Measurements from ENCODE around the gene DISC1. TPM values are rescaled to one million over a fixed set of nuclear protein-coding genes. Genes with fewer than 3 reads are reported as not detected.

The DISC1 gene
- total and polyA plus RNA-seq, 4 experiments from 2014 or later: 1.9 to 18.0 (median 10.0) TPM

- no peak for DNase-seq
- Histone ChIP-seq H3K4me3 (ENCODE audit: low read length in 2 of 2) (no peak overlapping the region), H3K4me1 (ENCODE audit: insufficient read depth, low read length) (no peaks in the 10 kb centered on the region), H3K27ac (ENCODE audit: low read depth, low read length) (no peak overlapping the region), H3K36me3 (ENCODE audit: insufficient read depth, low read length) (no peaks in the 10 kb centered on the region), H3K27me3 (ENCODE audit: insufficient read depth, low read length) (no peaks in the 10 kb centered on the region), H3K9me3 (ENCODE audit: control insufficient read depth in 1 of 2, low read length in 2 of 2) (no peaks in the 10 kb centered on the region)
- Mint-ChIP-seq H3K27ac (peak overlapping the region in 1 of 7 donors; percentile 44), H3K27me3 (no peaks in the 10 kb centered on the region), H3K36me3 (peaks cover 3 to 10% of the 10 kb centered on the region in 2 donors), H3K9me3 (no peaks in the 10 kb centered on the region), H3K4me3 (no peak overlapping the region), H3K4me1 (peaks cover 0 to 9% (median 6%) of the 10 kb centered on the region in 4 donors)
- intact Hi-C loops (cut with micrococcal nuclease): no loop called here
- CTCF ChIA-PET (ENCODE audit: partially characterized antibody): interaction anchor here (0.7 to 1.2 kb wide), 2 partner anchors 14 to 1087 kb away, joined by 3 read pairs; no protein-coding TSS in a partner anchor
- POLR2A ChIA-PET (ENCODE audit: partially characterized antibody): no interaction called here
Measured at GRCh38 chr1:231853588-231854207, 227.1 kb downstream of the DISC1 start.

GRCh38 chr1:231855361-231855760 is 228.8 kb downstream of the DISC1 start:
- Mint-ChIP-seq H3K36me3 (peaks cover 0 to 10% of the 10 kb centered on the region in 2 donors), H3K27me3 (no peaks in the 10 kb centered on the region), H3K9me3 (no peaks in the 10 kb centered on the region), H3K27ac (no peak overlapping the region), H3K4me3 (no peak overlapping the region), H3K4me1 (peaks cover 7 to 21% (median 10%) of the 10 kb centered on the region in 4 donors)
- intact Hi-C loops (cut with micrococcal nuclease): no loop called here
- Histone ChIP-seq H3K36me3 (ENCODE audit: insufficient read depth, low read length) (no peaks in the 10 kb centered on the region), H3K9me3 (ENCODE audit: control insufficient read depth in 1 of 2, low read length in 2 of 2) (no peaks in the 10 kb centered on the region), H3K27me3 (ENCODE audit: insufficient read depth, low read length) (no peaks in the 10 kb centered on the region), H3K4me3 (ENCODE audit: low read length in 2 of 2) (no peak overlapping the region), H3K27ac (ENCODE audit: low read depth, low read length) (no peak overlapping the region), H3K4me1 (ENCODE audit: insufficient read depth, low read length) (no peaks in the 10 kb centered on the region)
- ChIA-PET POLR2A (ENCODE audit: partially characterized antibody) (no interaction called here), CTCF (ENCODE audit: partially characterized antibody) (interaction anchor here (1.5 kb wide), 1 partner anchor 11 kb away, joined by 3 read pairs; no protein-coding TSS in a partner anchor)
- DNase-seq: no peak

GRCh38 chr1:231855926-231856325 is 229.3 kb downstream of the DISC1 start:
- Mint-ChIP-seq H3K4me3 (no peak overlapping the region), H3K9me3 (no peaks in the 10 kb centered on the region), H3K36me3 (peaks cover 0 to 10% of the 10 kb centered on the region in 2 donors), H3K4me1 (peaks cover 10 to 26% (median 13%) of the 10 kb centered on the region in 4 donors), H3K27ac (no peak overlapping the region), H3K27me3 (no peaks in the 10 kb centered on the region)
- intact Hi-C loops (cut with micrococcal nuclease): no loop called here
- CTCF ChIA-PET (ENCODE audit: partially characterized antibody): interaction anchor here (1.5 kb wide), 1 partner anchor 10 kb away, joined by 3 read pairs; no protein-coding TSS in a partner anchor
- Histone ChIP-seq H3K4me3 (ENCODE audit: low read length in 2 of 2) (no peak overlapping the region), H3K27me3 (ENCODE audit: insufficient read depth, low read length) (no peaks in the 10 kb centered on the region), H3K4me1 (ENCODE audit: insufficient read depth, low read length) (no peaks in the 10 kb centered on the region), H3K27ac (ENCODE audit: low read depth, low read length) (no peak overlapping the region), H3K9me3 (ENCODE audit: control insufficient read depth in 1 of 2, low read length in 2 of 2) (no peaks in the 10 kb centered on the region), H3K36me3 (ENCODE audit: insufficient read depth, low read length) (no peaks in the 10 kb centered on the region)
- POLR2A ChIA-PET (ENCODE audit: partially characterized antibody): no interaction called here
- no peak for DNase-seq

- CTCF ChIA-PET (ENCODE audit: partially characterized antibody): interaction anchor here (1.5 kb wide), 1 partner anchor 10 kb away, joined by 3 read pairs; no protein-coding TSS in a partner anchor
- Mint-ChIP-seq H3K4me1 (peaks cover 12 to 27% (median 15%) of the 10 kb centered on the region in 4 donors), H3K36me3 (peaks cover 0 to 10% of the 10 kb centered on the region in 2 donors), H3K9me3 (no peaks in the 10 kb centered on the region), H3K27me3 (no peaks in the 10 kb centered on the region), H3K4me3 (no peak overlapping the region), H3K27ac (no peak overlapping the region)
- DNase-seq: no peak
- no peaks in the 10 kb centered on the region for H3K27me3 ChIP-seq (ENCODE audit: insufficient read depth, low read length)
- no peak overlapping the region for H3K4me3 ChIP-seq (ENCODE audit: low read length in 2 of 2)
- intact Hi-C loops (cut with micrococcal nuclease): no loop called here
- H3K27ac ChIP-seq (ENCODE audit: low read depth, low read length): no peak overlapping the region
- no peaks in the 10 kb centered on the region for H3K9me3 ChIP-seq (ENCODE audit: control insufficient read depth in 1 of 2, low read length in 2 of 2)
- POLR2A ChIA-PET (ENCODE audit: partially characterized antibody): no interaction called here
- no peaks in the 10 kb centered on the region for H3K36me3 ChIP-seq (ENCODE audit: insufficient read depth, low read length)
- no peaks in the 10 kb centered on the region for H3K4me1 ChIP-seq (ENCODE audit: insufficient read depth, low read length)
Measured at GRCh38 chr1:231856426-231856825, 229.8 kb downstream of the DISC1 start.

GRCh38 chr1:231856894-231857293 is 230.3 kb downstream of the DISC1 start:
- Mint-ChIP-seq H3K9me3 (no peaks in the 10 kb centered on the region), H3K4me1 (peaks cover 14 to 30% (median 18%) of the 10 kb centered on the region in 4 donors), H3K27ac (no peak overlapping the region), H3K4me3 (no peak overlapping the region), H3K36me3 (peaks cover 0 to 5% of the 10 kb centered on the region in 2 donors), H3K27me3 (no peaks in the 10 kb centered on the region)
- Histone ChIP-seq H3K4me3 (ENCODE audit: low read length in 2 of 2) (no peak overlapping the region), H3K9me3 (ENCODE audit: control insufficient read depth in 1 of 2, low read length in 2 of 2) (no peaks in the 10 kb centered on the region), H3K27ac (ENCODE audit: low read depth, low read length) (no peak overlapping the region), H3K4me1 (ENCODE audit: insufficient read depth, low read length) (no peaks in the 10 kb centered on the region), H3K36me3 (ENCODE audit: insufficient read depth, low read length) (no peaks in the 10 kb centered on the region), H3K27me3 (ENCODE audit: insufficient read depth, low read length) (no peaks in the 10 kb centered on the region)
- DNase-seq: no peak
- CTCF ChIA-PET (ENCODE audit: partially characterized antibody): interaction anchor here (1.5 kb wide), 1 partner anchor 9 kb away, joined by 3 read pairs; no protein-coding TSS in a partner anchor
- POLR2A ChIA-PET (ENCODE audit: partially characterized antibody): no interaction called here
- intact Hi-C loops (cut with micrococcal nuclease): no loop called here

GRCh38 chr1:231857609-231858135 is 231.1 kb downstream of the DISC1 start:
- ChIA-PET POLR2A (ENCODE audit: partially characterized antibody) (no interaction called here), CTCF (ENCODE audit: partially characterized antibody) (no interaction called here)
- Histone ChIP-seq H3K36me3 (ENCODE audit: insufficient read depth, low read length) (no peaks in the 10 kb centered on the region), H3K4me3 (ENCODE audit: low read length in 2 of 2) (no peak overlapping the region), H3K9me3 (ENCODE audit: control insufficient read depth in 1 of 2, low read length in 2 of 2) (no peaks in the 10 kb centered on the region), H3K4me1 (ENCODE audit: insufficient read depth, low read length) (no peaks in the 10 kb centered on the region), H3K27me3 (ENCODE audit: insufficient read depth, low read length) (no peaks in the 10 kb centered on the region), H3K27ac (ENCODE audit: low read depth, low read length) (no peak overlapping the region)
- Mint-ChIP-seq H3K9me3 (no peaks in the 10 kb centered on the region), H3K36me3 (peaks cover 0 to 5% of the 10 kb centered on the region in 2 donors), H3K4me1 (peaks cover 14 to 30% (median 20%) of the 10 kb centered on the region in 4 donors), H3K27ac (peak overlapping the region in 1 of 7 donors; percentile 23), H3K27me3 (no peaks in the 10 kb centered on the region), H3K4me3 (no peak overlapping the region)
- intact Hi-C loops (cut with micrococcal nuclease): no loop called here
- DNase-seq: no peak

- intact Hi-C loops (cut with micrococcal nuclease): no loop called here
- no peaks in the 10 kb centered on the region for H3K27me3 Mint-ChIP-seq
- H3K9me3 Mint-ChIP-seq: peaks cover 0 to 1% (median 0%) of the 10 kb centered on the region in 8 donors
Measured at GRCh38 chr1:231860221-231861088, 233.9 kb downstream of the DISC1 start.

More at GRCh38 chr1:231860221-231861088, 233.9 kb downstream of the DISC1 start:
- no peak overlapping the region for H3K4me3 ChIP-seq (ENCODE audit: low read length in 2 of 2)
- POLR2A ChIA-PET (ENCODE audit: partially characterized antibody): no interaction called here
- Mint-ChIP-seq H3K4me3 (no peak overlapping the region), H3K27ac (peak overlapping the region in 5 of 7 donors; percentile 8 to 70 (median 54)), H3K36me3 (peaks cover 0 to 3% of the 10 kb centered on the region in 2 donors), H3K4me1 (peaks cover 14 to 30% (median 20%) of the 10 kb centered on the region in 4 donors)
- CTCF ChIA-PET (ENCODE audit: partially characterized antibody): no interaction called here
- no peaks in the 10 kb centered on the region for H3K4me1 ChIP-seq (ENCODE audit: insufficient read depth, low read length)
- no peaks in the 10 kb centered on the region for H3K27me3 ChIP-seq (ENCODE audit: insufficient read depth, low read length)
- no peaks in the 10 kb centered on the region for H3K36me3 ChIP-seq (ENCODE audit: insufficient read depth, low read length)
- DNase-seq: no peak
- no peaks in the 10 kb centered on the region for H3K9me3 ChIP-seq (ENCODE audit: control insufficient read depth in 1 of 2, low read length in 2 of 2)
- H3K27ac ChIP-seq (ENCODE audit: low read depth, low read length): no peak overlapping the region

Measured in CD4-positive, alpha-beta memory T cell (primary cell).